Loucy (cell line): Measurements from ENCODE around the gene ECHS1.

ENCODE experiments used
- EZH2phosphoT487 ChIP-seq: fragments of 200-600 bp; IDR thresholded peaks from 2 replicates; pipeline ENCODE4 v1.6.1; 2018; ENCODE audit warnings: antibody characterized with exemption, mild to moderate bottlenecking, moderate library complexity, borderline replicate concordance
- TF ChIP-seq, protein P1 (sequence below): fragments of 200-600 bp; sonication (generic); conservative IDR thresholded peaks from 2 replicates; pipeline ENCODE4 v1.5.1; 2014; ENCODE audit warnings: mild to moderate bottlenecking, antibody characterized with exemption, low read length

DNA sequence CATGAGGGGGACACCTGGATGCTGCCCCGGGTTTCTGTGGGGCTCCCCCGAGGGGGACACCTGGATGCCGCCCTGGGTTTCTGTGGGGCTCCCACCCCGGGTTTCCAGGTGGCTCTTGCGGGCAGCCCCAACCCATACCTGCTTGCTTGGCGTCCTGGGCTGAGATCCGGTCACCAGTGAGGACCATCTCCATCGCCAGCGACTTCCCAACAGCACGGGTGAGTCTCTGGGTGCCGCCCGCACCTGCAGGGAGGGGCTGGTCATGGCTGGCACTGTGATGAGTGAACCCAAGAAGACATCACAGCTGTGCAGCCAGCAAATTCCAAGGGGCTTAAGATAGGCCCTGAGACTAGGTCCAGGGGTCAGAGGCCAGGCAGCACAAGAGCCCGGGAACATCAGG lies 6.4 kb downstream of the ECHS1 start:
- TF ChIP-seq, protein P1, sequence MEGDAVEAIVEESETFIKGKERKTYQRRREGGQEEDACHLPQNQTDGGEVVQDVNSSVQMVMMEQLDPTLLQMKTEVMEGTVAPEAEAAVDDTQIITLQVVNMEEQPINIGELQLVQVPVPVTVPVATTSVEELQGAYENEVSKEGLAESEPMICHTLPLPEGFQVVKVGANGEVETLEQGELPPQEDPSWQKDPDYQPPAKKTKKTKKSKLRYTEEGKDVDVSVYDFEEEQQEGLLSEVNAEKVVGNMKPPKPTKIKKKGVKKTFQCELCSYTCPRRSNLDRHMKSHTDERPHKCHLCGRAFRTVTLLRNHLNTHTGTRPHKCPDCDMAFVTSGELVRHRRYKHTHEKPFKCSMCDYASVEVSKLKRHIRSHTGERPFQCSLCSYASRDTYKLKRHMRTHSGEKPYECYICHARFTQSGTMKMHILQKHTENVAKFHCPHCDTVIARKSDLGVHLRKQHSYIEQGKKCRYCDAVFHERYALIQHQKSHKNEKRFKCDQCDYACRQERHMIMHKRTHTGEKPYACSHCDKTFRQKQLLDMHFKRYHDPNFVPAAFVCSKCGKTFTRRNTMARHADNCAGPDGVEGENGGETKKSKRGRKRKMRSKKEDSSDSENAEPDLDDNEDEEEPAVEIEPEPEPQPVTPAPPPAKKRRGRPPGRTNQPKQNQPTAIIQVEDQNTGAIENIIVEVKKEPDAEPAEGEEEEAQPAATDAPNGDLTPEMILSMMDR: no peak
- TF ChIP-seq EZH2phosphoT487: no peak
